ENCODE data around the gene SIRT2.

SIRT2 gene

DNA sequence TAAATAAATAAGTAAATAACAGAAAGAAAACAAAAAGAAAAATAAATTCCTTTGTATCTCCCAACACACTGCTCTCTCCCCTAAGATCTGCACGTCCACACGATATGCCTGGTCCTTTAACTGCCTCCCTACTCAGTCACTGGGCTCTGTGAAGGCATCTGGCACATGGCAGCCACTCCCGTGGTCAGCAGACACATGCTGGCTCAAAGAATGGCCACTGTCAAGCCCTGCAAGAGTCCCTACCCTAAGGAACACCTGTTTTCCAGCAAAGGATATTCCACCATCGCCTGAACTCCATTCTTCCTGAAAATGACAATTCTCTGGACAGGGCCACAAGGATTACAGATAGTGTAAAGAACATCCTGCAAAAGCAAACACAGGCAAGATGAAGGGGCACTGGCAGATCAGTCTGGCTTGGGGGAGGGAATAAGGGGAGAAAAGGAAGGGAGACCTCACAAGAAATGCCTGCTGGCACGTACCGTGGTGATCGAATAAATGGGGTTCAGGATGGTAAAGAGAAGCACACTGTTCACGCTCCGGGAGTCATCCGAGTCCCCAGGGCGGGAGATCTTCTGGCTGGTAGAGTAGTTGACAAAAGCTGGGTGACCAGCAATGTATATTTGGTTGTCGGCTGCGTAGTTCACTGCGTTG is 53.9 kb downstream of the SIRT2 start:
- TF ChIP-seq, protein P1, sequence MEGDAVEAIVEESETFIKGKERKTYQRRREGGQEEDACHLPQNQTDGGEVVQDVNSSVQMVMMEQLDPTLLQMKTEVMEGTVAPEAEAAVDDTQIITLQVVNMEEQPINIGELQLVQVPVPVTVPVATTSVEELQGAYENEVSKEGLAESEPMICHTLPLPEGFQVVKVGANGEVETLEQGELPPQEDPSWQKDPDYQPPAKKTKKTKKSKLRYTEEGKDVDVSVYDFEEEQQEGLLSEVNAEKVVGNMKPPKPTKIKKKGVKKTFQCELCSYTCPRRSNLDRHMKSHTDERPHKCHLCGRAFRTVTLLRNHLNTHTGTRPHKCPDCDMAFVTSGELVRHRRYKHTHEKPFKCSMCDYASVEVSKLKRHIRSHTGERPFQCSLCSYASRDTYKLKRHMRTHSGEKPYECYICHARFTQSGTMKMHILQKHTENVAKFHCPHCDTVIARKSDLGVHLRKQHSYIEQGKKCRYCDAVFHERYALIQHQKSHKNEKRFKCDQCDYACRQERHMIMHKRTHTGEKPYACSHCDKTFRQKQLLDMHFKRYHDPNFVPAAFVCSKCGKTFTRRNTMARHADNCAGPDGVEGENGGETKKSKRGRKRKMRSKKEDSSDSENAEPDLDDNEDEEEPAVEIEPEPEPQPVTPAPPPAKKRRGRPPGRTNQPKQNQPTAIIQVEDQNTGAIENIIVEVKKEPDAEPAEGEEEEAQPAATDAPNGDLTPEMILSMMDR (conservative IDR thresholded peaks at IDR 0.05; ENCODE audit: low read length): no peak
- H3K4me3 ChIP-seq (ENCODE audit: low read length): no peak overlapping the region
- no peak for DNase-seq (ENCODE audit: low read depth)

DNA sequence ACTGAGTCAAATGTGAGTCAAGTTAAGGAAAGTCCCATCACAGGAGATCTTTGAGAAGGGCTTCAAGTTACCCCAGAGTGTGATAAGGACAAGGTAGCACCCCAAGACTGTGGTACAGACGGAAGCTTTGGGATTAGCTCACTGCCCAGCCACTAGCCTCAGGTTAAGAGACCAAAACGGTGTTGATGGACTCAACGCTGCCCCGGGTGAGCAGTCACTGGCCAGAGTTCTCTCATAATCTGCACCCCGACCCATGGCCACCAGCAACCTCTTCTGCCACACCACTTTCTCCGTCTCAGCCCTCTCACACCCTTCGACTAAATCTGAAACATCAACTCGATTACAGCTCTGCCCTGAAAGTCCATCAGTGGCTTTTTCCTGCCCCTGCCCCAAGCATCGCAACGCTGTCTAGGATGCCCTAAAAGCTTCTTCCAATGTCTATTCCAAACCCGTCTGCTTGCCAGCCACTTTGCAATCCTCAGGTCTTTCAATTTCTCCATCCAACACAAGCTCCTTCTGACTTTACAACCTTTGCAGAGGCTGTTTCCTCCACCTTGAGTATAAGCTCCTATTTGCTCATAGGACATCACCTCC is 55.2 kb downstream of the SIRT2 start:
- no peak for DNase-seq (ENCODE audit: low read depth)
- no peak overlapping the region for H3K4me3 ChIP-seq (ENCODE audit: low read length)
- TF ChIP-seq, protein P1 (conservative IDR thresholded peaks at IDR 0.05; ENCODE audit: low read length): no peak

DNA sequence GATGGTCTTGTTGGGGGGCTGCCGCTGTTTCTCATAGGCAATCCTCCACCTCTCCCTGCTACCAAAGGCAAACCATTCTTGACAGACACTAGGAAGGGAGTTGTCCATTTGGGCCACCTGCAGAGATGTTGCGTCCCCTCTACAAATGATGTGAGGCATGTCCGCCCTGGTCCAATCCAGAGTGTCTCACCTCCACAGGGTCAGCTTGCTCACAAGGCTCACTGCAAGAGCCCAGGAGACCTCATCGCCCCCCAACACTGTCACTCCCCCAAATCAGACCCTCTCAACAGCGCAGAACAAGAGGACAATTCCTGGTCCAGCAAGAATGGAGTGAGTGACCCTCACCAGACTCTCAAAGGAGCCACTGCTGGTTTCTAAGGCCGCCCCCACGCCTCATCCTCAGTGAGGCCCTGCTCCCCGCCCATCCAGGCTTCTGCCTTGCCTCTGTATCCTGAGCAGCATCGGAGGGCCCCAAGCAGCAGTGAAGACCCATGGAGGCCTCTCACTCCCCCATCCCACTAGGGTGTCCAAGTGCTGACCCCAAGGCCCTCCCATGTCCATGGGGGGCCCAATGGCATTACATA is 56.2 kb downstream of the SIRT2 start:
- H3K4me3 ChIP-seq (ENCODE audit: low read length): no peak overlapping the region
- TF ChIP-seq, protein P1 (conservative IDR thresholded peaks at IDR 0.05; ENCODE audit: low read length): no peak
- DNase-seq (ENCODE audit: low read depth): no peak

DNA sequence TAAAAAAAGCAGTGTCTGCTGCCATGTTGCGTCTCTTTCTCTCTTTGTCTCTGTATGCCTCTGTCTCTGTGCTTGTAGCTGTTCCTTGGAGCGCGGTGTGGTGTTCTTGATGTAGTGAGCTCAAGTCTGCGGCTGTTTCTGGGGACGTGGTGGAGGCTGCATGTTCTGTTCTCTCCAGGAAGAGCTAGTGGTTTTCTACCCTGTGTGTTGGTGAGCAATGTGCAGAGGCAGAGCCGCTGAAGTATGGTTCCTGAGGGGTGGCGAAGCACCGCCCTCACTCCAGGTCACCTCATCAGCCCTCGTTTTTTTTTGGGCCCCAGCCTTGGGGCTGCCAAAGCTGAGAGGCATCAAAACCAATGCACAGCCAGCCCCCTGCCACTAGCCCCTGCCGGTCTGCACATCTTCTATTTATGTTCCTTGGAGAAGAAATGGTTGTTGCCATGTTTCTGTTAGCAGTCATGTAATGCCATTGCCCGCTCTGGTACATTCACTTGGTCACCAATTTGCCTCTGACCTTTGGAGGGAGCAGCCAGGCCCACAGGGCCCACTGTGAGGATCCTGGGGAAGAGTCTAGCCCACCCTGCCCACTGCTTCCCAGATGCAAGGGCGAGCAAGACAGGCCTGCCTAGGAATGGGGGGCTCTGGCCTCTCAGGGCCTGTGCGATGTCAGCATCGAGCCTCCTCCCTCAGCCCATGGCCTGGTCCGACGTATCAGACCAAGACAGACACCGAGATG is 56.8 kb downstream of the SIRT2 start:
- H3K4me3 ChIP-seq (ENCODE audit: low read length): no peak overlapping the region
- no peak for DNase-seq (ENCODE audit: low read depth)
- TF ChIP-seq, protein P1 (conservative IDR thresholded peaks at IDR 0.05; ENCODE audit: low read length): no peak

DNA sequence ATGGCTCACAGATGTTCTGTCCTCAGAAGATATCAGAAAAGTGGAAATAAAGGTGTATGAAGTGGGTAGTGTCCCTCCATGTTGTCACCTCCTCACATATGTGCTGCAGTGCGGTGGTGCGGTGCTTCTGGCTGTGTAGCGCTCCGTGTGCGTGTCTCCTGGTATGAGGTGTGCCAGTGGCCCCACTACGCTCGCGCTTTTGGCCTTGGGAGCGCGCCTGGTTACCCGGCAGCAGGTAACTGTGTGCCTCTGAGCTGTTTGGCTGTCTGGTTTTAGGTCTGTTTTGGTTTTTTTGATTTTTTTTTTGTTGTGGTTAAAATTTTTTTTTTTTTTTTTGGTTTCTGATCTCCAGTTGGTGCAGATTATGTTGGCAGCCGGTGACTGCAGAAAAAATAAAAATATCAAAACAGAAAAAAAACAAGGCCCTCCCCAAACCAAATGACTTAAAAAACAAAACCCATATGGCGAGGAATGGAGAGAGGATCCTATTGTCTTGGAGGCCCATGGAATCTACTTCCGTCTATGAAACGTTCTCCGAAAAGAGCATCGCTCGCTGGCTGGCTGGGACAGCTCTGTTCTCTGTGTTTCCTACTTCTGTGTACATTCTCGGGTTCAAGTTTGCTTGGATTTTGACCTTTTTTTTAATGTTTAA is 57.5 kb downstream of the SIRT2 start:
- no peak for DNase-seq (ENCODE audit: low read depth)
- no peak overlapping the region for H3K4me3 ChIP-seq (ENCODE audit: low read length)
- TF ChIP-seq, protein P1 (conservative IDR thresholded peaks at IDR 0.05; ENCODE audit: low read length): no peak

DNA sequence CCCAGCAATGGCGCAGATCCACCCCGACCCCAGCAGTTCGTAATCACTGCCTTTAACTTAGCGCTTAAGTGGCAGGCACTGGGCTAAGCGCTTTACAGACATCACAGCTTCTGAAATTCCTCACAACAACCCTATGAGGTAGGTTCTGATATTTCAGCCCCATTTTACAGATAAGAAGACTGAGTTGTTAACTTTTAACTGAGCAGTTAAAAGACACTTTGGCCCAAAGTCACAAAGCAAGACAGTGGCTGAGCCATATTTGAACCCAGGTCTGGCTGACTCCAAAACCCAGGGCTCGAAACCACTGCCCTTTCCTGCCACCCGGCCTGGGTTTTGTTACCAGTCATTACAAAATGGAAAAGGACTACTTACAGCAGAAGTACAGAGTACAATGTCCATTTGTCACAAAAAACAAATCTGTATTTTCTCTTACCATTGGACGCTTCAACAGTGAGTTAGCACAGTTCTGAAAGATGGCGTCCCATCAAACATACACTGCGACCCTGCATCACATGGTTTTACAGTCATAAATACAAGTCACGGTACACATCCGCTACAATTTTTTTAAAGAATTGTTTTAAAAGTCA is 58.1 kb downstream of the SIRT2 start:
- no peak overlapping the region for H3K4me3 ChIP-seq (ENCODE audit: low read length)
- DNase-seq (ENCODE audit: low read depth): no peak
- TF ChIP-seq, protein P1 (conservative IDR thresholded peaks at IDR 0.05; ENCODE audit: low read length): no peak
